GM18526 (cell line): ENCODE measurements around the gene ENTPD6.

Experiments used
- POLR2A ChIP-seq: IDR thresholded peaks from 3 replicates; pipeline ENCODE4 v1.6.1; 2011; ENCODE audit not compliant: insufficient read length; ENCODE audit errors: extremely low read depth

ENTPD6 gene

GRCh38 chr20:25244976-25245375 is 49.5 kb downstream of the ENTPD6 start:
- no peak for TF ChIP-seq POLR2A

GRCh38 chr20:25245461-25245860 is 49.9 kb downstream of the ENTPD6 start:
- no peak for TF ChIP-seq POLR2A

GRCh38 chr20:25246182-25246999 is 50.9 kb downstream of the ENTPD6 start:
- TF ChIP-seq POLR2A = no peak

GRCh38 chr20:25247000-25247517 is 51.5 kb downstream of the ENTPD6 start:
- no peak for TF ChIP-seq POLR2A

GRCh38 chr20:25247518-25247955 is 52.0 kb downstream of the ENTPD6 start:
- TF ChIP-seq POLR2A = no peak

- TF ChIP-seq POLR2A = peak; percentile 84
Observed at GRCh38 chr20:25247956-25248785, 52.7 kb downstream of the ENTPD6 start, which contains the start of gene PYGB. Gene PYGB (plus strand): TSS chr20:25248085. CDS start chr20:25248179, 94 bp downstream.

GRCh38 chr20:25248786-25249172 is 53.3 kb downstream of the ENTPD6 start:
- TF ChIP-seq POLR2A = no peak

- TF ChIP-seq POLR2A = no peak
Observed at GRCh38 chr20:25249198-25249931, 53.9 kb downstream of the ENTPD6 start.

- no peak for TF ChIP-seq POLR2A
Observed at GRCh38 chr20:25250508-25250907, 55.0 kb downstream of the ENTPD6 start.

- TF ChIP-seq POLR2A = no peak
Observed at GRCh38 chr20:25251019-25251418, 55.5 kb downstream of the ENTPD6 start.

GRCh38 chr20:25251558-25251957 is 56.0 kb downstream of the ENTPD6 start:
- no peak for TF ChIP-seq POLR2A

- TF ChIP-seq POLR2A = no peak
Observed at GRCh38 chr20:25252230-25252651, 56.7 kb downstream of the ENTPD6 start.

GRCh38 chr20:25252686-25253421 is 57.3 kb downstream of the ENTPD6 start:
- no peak for TF ChIP-seq POLR2A

GRCh38 chr20:25253606-25254275 is 58.2 kb downstream of the ENTPD6 start:
- no peak for TF ChIP-seq POLR2A

- TF ChIP-seq POLR2A = no peak
Observed at GRCh38 chr20:25254571-25254970, 59.1 kb downstream of the ENTPD6 start.
